HL-60 (cell line): ENCODE results near the gene TNK2.

Experiments
- GABPA ChIP-seq: IDR thresholded peaks from 2 replicates; pipeline ENCODE4 v1.6.1; 2012; ENCODE audit warnings: low read depth
- POLR2AphosphoS5 ChIP-seq: IDR thresholded peaks from 2 replicates; pipeline ENCODE4 v1.6.1; 2012; ENCODE audit warnings: low read depth
- TF ChIP-seq, protein P1 (sequence below): IDR thresholded peaks from one replicate; pipeline ENCODE4 v1.5.1; 2011; ENCODE audit warnings: low read length, control low read depth, inconsistent platforms; ENCODE audit not compliant: insufficient read depth

DNA sequence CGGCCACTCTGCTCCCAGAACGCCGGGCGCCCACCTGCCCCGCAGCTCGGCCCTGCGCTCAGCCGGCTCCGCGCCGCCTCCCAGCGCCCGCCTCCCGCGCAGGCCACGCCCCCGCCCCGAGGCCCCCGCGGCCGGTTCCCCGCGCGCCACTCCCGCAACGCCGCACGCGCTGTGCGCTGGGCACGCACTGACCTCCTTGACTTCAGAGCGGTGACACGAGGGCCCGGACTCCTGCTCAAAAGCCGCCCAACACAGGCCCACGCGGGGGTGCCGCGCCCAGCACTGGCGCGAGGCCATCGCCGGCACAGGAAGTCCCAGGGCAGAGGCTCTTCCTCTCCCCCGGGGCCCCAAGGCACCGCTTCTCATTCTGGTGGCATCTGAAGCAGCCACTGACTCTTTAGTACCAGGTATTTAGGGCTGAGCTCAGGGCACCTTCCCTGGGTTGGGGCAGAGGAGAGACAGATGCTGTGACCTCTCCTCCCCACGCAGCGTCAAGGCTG is 12.4 kb downstream of the TNK2 start:
- TF ChIP-seq, protein P1, sequence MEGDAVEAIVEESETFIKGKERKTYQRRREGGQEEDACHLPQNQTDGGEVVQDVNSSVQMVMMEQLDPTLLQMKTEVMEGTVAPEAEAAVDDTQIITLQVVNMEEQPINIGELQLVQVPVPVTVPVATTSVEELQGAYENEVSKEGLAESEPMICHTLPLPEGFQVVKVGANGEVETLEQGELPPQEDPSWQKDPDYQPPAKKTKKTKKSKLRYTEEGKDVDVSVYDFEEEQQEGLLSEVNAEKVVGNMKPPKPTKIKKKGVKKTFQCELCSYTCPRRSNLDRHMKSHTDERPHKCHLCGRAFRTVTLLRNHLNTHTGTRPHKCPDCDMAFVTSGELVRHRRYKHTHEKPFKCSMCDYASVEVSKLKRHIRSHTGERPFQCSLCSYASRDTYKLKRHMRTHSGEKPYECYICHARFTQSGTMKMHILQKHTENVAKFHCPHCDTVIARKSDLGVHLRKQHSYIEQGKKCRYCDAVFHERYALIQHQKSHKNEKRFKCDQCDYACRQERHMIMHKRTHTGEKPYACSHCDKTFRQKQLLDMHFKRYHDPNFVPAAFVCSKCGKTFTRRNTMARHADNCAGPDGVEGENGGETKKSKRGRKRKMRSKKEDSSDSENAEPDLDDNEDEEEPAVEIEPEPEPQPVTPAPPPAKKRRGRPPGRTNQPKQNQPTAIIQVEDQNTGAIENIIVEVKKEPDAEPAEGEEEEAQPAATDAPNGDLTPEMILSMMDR = no peak
- TF ChIP-seq POLR2AphosphoS5 (peak; percentile 34; the same call in 1 of the 2 replicates), GABPA (no peak)
